Neural cell (in vitro differentiated cells): ENCODE measurements around the gene SLC39A3. TPM values are rescaled to one million over a fixed set of nuclear protein-coding genes. Genes with fewer than 3 reads are reported as not detected.

ENCODE experiments used
- H2AFZ ChIP-seq: fragments of 200-600, 300-800 bp; sonication (generic), shearing (Covaris generic); 2 replicates; pipeline ENCODE4 v1.6.0; 2014; ENCODE audit warnings: low read depth, mild to moderate bottlenecking, antibody characterized with exemption, low read length, moderate library complexity
- H3F3A ChIP-seq: fragments of 200-600 bp; shearing (Covaris generic); 2 replicates; pipeline ENCODE4 v1.6.1; 2016; ENCODE audit warnings: mild to moderate bottlenecking, moderate library complexity, mixed read lengths, antibody characterized with exemption, low read length; ENCODE audit not compliant: insufficient read depth, poor library complexity, severe bottlenecking
- H3K27ac ChIP-seq: fragments of 200-600, 300-800 bp; sonication (generic), shearing (Covaris generic); 2 replicates; pipeline ENCODE4 v1.5.1; 2014; ENCODE audit warnings: mild to moderate bottlenecking, low read length, moderate library complexity
- H3K27me3 ChIP-seq: fragments of 300-800, 200-600 bp; sonication (generic), shearing (Covaris generic); 2 replicates; pipeline ENCODE4 v1.6.0; 2014; ENCODE audit warnings: mild to moderate bottlenecking, low read depth, low read length, moderate library complexity; ENCODE audit not compliant: insufficient read depth
- H3K36me3 ChIP-seq: fragments of 300-800, 200-600 bp; sonication (generic), shearing (Covaris generic); 2 replicates; pipeline ENCODE4 v1.5.1; 2014; ENCODE audit warnings: mild to moderate bottlenecking, antibody characterized with exemption, low read length, moderate library complexity; ENCODE audit not compliant: insufficient read depth
- H3K4me2 ChIP-seq: fragments of 300-800, 200-600 bp; sonication (generic), shearing (Covaris generic); 2 replicates; pipeline ENCODE4 v1.6.0; 2014; ENCODE audit warnings: mild to moderate bottlenecking, low read length
- H3K4me3 ChIP-seq: fragments of 300-800, 200-600 bp; sonication (generic), shearing (Covaris generic); 2 replicates; pipeline ENCODE4 v1.5.1; 2014; ENCODE audit warnings: mild to moderate bottlenecking, low read length, moderate library complexity
- H3K79me2 ChIP-seq: fragments of 200-600 bp; shearing (Covaris generic); replicated peaks from 2 replicates; pipeline ENCODE4 v1.6.0; 2014; ENCODE audit warnings: mild to moderate bottlenecking, low read length, moderate library complexity; ENCODE audit not compliant: insufficient read depth
- H3K9ac ChIP-seq: fragments of 300-800, 200-600 bp; sonication (generic), shearing (Covaris generic); 2 replicates; pipeline ENCODE4 v1.6.1; 2016; ENCODE audit warnings: mild to moderate bottlenecking, low read length, mixed read lengths
- H3K9me2 ChIP-seq: fragments of 200-600 bp; shearing (Covaris generic); 2 replicates; pipeline ENCODE4 v1.6.1; 2016; ENCODE audit warnings: mild to moderate bottlenecking, low read length, mixed read lengths; ENCODE audit not compliant: insufficient read depth
- H3K9me3 ChIP-seq: fragments of 200-600, 300-800 bp; sonication (generic), shearing (Covaris generic); 2 replicates; pipeline ENCODE4 v1.6.1; 2016; ENCODE audit warnings: mild to moderate bottlenecking, mixed run types, low read length, moderate library complexity, mixed read lengths
- H4K20me1 ChIP-seq: fragments of 200-600 bp; shearing (Covaris generic); 2 replicates; pipeline ENCODE4 v1.6.1; 2016; ENCODE audit warnings: mild to moderate bottlenecking, mixed run types; ENCODE audit not compliant: insufficient read depth
- CTCF ChIP-seq: fragments of 450-650 bp; IDR thresholded peaks from 2 replicates; pipeline ENCODE4 v1.5.1; 2014; ENCODE audit warnings: antibody characterized with exemption, mild to moderate bottlenecking, moderate library complexity; ENCODE audit not compliant: poor library complexity, severe bottlenecking
- EP300 ChIP-seq: fragments of 450-650 bp; conservative IDR thresholded peaks from 2 replicates; pipeline ENCODE4 v1.6.1; 2014; ENCODE audit warnings: antibody characterized with exemption, mild to moderate bottlenecking, moderate library complexity; ENCODE audit not compliant: poor library complexity, severe bottlenecking
- EZH2 ChIP-seq: fragments of 200-600, 300-800 bp; shearing (Covaris generic), sonication (generic); IDR thresholded peaks from 2 replicates; pipeline ENCODE4 v1.6.1; 2014; ENCODE audit warnings: antibody characterized with exemption, low read length, borderline replicate concordance, mild to moderate bottlenecking; ENCODE audit not compliant: insufficient read depth, poor library complexity, severe bottlenecking
- MXI1 ChIP-seq: fragments of 450-650 bp; conservative IDR thresholded peaks from 2 replicates; pipeline ENCODE4 v1.6.1; 2014; ENCODE audit warnings: antibody characterized with exemption, mild to moderate bottlenecking; ENCODE audit not compliant: poor library complexity, severe bottlenecking
- POLR2AphosphoS5 ChIP-seq: IDR thresholded peaks from 2 replicates; pipeline ENCODE4 v1.6.1; 2012
- RAD21 ChIP-seq: fragments of 450-650 bp; conservative IDR thresholded peaks from 2 replicates; pipeline ENCODE4 v1.6.1; 2014; ENCODE audit warnings: antibody characterized with exemption, mild to moderate bottlenecking, moderate library complexity
- REST ChIP-seq: IDR thresholded peaks from 2 replicates; pipeline ENCODE4 v1.6.1; 2012; ENCODE audit warnings: borderline replicate concordance
- SMC3 ChIP-seq: fragments of 450-650 bp; conservative IDR thresholded peaks from 2 replicates; pipeline ENCODE4 v1.6.1; 2014; ENCODE audit warnings: antibody characterized with exemption, mild to moderate bottlenecking, moderate library complexity; ENCODE audit not compliant: poor library complexity
- TAF1 ChIP-seq: IDR thresholded peaks from 2 replicates; pipeline ENCODE4 v1.6.1; 2012; ENCODE audit warnings: low read depth
- polyA plus RNA-seq: library from polyadenylated mRNA; depleted of rRNA; stranded (reverse); fragments of >200 nt; gene quantifications from 2 replicates; pipeline ENCODE4 v1.2.3, GENCODE V29; 2014

Gene SLC39A3
- polyA plus RNA-seq, 1 donor from 2014 or later = 72.8 TPM

- no peaks in the 10 kb centered on the region for H3K36me3 ChIP-seq
Observed at GRCh38 chr19:2766594-2767372, 27.0 kb upstream of the SLC39A3 start.

GRCh38 chr19:2765376-2765775, 25.6 kb upstream of the SLC39A3 start:
- peaks cover 1% of the 10 kb centered on the region for H3K79me2 ChIP-seq
- H4K20me1 ChIP-seq = no peaks in the 10 kb centered on the region
- H3K9me3 ChIP-seq = no peaks in the 10 kb centered on the region
- H3K9me2 ChIP-seq = no peaks in the 10 kb centered on the region
- no peak overlapping the region for H3K4me2 ChIP-seq
- no peak overlapping the region for H3K4me3 ChIP-seq
- H3K9ac ChIP-seq = no peak overlapping the region
- no peaks in the 10 kb centered on the region for H3K36me3 ChIP-seq
- no peak overlapping the region for H3K27ac ChIP-seq
- no peak overlapping the region for H2AFZ ChIP-seq
- H3F3A ChIP-seq = no peaks in the 10 kb centered on the region
- H3K27me3 ChIP-seq = no peaks in the 10 kb centered on the region
- TF ChIP-seq CTCF (no peak), EZH2 (no peak), POLR2AphosphoS5 (no peak), EP300 (no peak), RAD21 (no peak), SMC3 (no peak), TAF1 (no peak), MXI1 (no peak)

More at GRCh38 chr19:2766594-2767372, 27.0 kb upstream of the SLC39A3 start:
- TF ChIP-seq MXI1 (no peak), TAF1 (no peak), EP300 (no peak), RAD21 (no peak), REST (no peak), CTCF (no peak), SMC3 (no peak), POLR2AphosphoS5 (no peak), EZH2 (no peak)
- H3F3A ChIP-seq = no peaks in the 10 kb centered on the region
- no peak overlapping the region for H2AFZ ChIP-seq
- H3K4me2 ChIP-seq = no peak overlapping the region
- H4K20me1 ChIP-seq = no peaks in the 10 kb centered on the region
- no peak overlapping the region for H3K9ac ChIP-seq
- H3K4me3 ChIP-seq = no peak overlapping the region
- H3K9me2 ChIP-seq = no peaks in the 10 kb centered on the region
- no peaks in the 10 kb centered on the region for H3K27me3 ChIP-seq
- no peak overlapping the region for H3K27ac ChIP-seq
- H3K9me3 ChIP-seq = no peaks in the 10 kb centered on the region
- H3K79me2 ChIP-seq = peaks cover 4% of the 10 kb centered on the region
